ENCODE results near the gene ENG. TPM values are rescaled to one million over a fixed set of nuclear protein-coding genes. Genes with fewer than 3 reads are reported as not detected.

Gene ENG
- total RNA-seq, 4 donors from 2014 or later: 45.6 to 115 (median 51.1) TPM

DNA sequence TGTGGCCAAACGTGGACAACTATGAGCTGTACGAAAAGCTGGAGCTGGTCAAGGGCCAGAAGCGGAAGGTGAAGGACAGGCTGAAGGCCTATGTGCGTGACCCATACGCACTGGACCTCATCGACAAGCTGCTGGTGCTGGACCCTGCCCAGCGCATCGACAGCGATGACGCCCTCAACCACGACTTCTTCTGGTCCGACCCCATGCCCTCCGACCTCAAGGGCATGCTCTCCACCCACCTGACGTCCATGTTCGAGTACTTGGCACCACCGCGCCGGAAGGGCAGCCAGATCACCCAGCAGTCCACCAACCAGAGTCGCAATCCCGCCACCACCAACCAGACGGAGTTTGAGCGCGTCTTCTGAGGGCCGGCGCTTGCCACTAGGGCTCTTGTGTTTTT, 65.3 kb downstream of the ENG start:
- no peak overlapping the region for H3K4me3 ChIP-seq (replicated peaks in 1 of 3)
- DNase-seq: no peak
- intact Hi-C loops (cut with DNase I): loop anchor here (5.0 to 10.0 kb wide), 2 partner anchors 76 to 138 kb away; no protein-coding TSS in a partner anchor
- H3K36me3 ChIP-seq: peaks cover 47 to 54% of the 10 kb centered on the region in 2 donors
- no peaks in the 10 kb centered on the region for H3K9me3 ChIP-seq
- peaks cover 8 to 24% of the 10 kb centered on the region in 2 donors for H3K4me1 ChIP-seq
- H3K27ac ChIP-seq: no peak overlapping the region
- H3K27me3 ChIP-seq: no peaks in the 10 kb centered on the region
- TF ChIP-seq, protein P1, sequence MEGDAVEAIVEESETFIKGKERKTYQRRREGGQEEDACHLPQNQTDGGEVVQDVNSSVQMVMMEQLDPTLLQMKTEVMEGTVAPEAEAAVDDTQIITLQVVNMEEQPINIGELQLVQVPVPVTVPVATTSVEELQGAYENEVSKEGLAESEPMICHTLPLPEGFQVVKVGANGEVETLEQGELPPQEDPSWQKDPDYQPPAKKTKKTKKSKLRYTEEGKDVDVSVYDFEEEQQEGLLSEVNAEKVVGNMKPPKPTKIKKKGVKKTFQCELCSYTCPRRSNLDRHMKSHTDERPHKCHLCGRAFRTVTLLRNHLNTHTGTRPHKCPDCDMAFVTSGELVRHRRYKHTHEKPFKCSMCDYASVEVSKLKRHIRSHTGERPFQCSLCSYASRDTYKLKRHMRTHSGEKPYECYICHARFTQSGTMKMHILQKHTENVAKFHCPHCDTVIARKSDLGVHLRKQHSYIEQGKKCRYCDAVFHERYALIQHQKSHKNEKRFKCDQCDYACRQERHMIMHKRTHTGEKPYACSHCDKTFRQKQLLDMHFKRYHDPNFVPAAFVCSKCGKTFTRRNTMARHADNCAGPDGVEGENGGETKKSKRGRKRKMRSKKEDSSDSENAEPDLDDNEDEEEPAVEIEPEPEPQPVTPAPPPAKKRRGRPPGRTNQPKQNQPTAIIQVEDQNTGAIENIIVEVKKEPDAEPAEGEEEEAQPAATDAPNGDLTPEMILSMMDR (IDR thresholded peaks at IDR 0.05): no peak
- TF ChIP-seq POLR2A (IDR thresholded peaks at IDR 0.05): no peak
- WGBS, 2 donors: 91 to 92% methylated on average over 18 to 24 of the region's 25 CpGs

DNA sequence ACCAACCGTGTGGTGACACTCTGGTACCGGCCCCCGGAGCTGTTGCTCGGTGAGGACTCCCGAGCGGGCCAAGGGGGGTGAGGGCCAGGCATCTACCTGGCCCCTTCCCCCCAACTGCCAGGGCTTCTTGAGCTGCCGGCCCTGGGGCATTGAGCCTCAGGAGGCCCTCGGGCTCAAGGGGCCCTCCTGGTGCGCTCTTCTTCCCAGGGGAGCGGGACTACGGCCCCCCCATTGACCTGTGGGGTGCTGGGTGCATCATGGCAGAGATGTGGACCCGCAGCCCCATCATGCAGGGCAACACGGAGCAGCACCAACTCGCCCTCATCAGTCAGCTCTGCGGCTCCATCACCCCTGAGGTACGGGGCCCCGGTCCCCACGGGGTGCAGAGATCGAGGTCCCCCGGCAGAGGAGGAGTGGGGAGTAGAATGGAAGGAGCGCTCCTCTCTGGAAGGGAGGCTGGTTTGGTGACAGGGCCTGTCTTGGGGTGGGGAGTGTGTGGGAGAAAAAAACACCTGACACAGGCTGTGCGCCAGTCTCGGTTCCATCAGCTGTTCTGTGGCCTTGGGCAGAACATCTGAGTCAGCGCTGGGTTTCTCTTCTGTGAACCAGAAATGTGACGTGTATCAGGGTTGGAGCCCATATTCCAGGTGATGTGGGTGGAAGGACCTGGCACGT, 66.0 kb downstream of the ENG start:
- intact Hi-C loops (cut with DNase I): loop anchor here (5.0 to 10.0 kb wide), 2 partner anchors 76 to 139 kb away; no protein-coding TSS in a partner anchor
- H3K27ac ChIP-seq: no peak overlapping the region
- H3K9me3 ChIP-seq: no peaks in the 10 kb centered on the region
- no peaks in the 10 kb centered on the region for H3K27me3 ChIP-seq
- TF ChIP-seq POLR2A (IDR thresholded peaks at IDR 0.05): no peak
- TF ChIP-seq, protein P1 (IDR thresholded peaks at IDR 0.05): no peak
- DNase-seq: no peak
- H3K4me3 ChIP-seq (replicated peaks in 1 of 3): no peak overlapping the region
- WGBS, 2 donors: 90 to 93% methylated on average over 18 to 19 of the region's 26 CpGs
- H3K36me3 ChIP-seq: peaks cover 47 to 54% of the 10 kb centered on the region in 2 donors
- peaks cover 8 to 26% of the 10 kb centered on the region in 2 donors for H3K4me1 ChIP-seq

DNA sequence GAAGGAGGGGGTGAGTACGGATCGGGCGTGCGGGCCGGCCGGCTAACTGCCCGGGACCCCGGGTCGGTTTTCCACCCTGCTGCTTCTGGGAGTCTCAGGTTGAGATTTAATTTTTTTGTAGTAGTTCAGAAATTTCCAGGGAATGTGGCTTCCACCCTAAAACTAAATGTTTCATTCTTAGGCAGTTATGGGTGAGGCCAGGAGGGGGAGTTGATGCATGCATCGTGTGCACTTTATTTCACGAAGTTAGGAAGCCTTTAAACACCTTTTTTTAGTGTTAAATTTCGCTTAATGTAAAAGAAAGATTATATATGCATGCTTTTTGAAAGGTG, 67.7 kb downstream of the ENG start:
- no peak for TF ChIP-seq POLR2A (IDR thresholded peaks at IDR 0.05)
- TF ChIP-seq, protein P1 (IDR thresholded peaks at IDR 0.05): peak in 5 of 6 experiments; percentile 12 to 40 (median 27)
- no peaks in the 10 kb centered on the region for H3K9me3 ChIP-seq
- DNase-seq: no peak
- H3K4me1 ChIP-seq: peaks cover 8 to 35% of the 10 kb centered on the region in 2 donors
- intact Hi-C loops (cut with DNase I): loop anchor here (5.0 to 10.0 kb wide), 2 partner anchors 78 to 141 kb away; no protein-coding TSS in a partner anchor
- 3 to 4% methylated on average over 12 of the region's 12 CpGs for WGBS, 2 donors
- no peaks in the 10 kb centered on the region for H3K27me3 ChIP-seq
- peak overlapping the region in 1 of 3 donors; percentile 63 for H3K27ac ChIP-seq
- peaks cover 47% of the 10 kb centered on the region in 2 donors for H3K36me3 ChIP-seq
- peak overlapping the region; percentile 36 to 91 (median 68) for H3K4me3 ChIP-seq (replicated peaks in 1 of 3)

DNA sequence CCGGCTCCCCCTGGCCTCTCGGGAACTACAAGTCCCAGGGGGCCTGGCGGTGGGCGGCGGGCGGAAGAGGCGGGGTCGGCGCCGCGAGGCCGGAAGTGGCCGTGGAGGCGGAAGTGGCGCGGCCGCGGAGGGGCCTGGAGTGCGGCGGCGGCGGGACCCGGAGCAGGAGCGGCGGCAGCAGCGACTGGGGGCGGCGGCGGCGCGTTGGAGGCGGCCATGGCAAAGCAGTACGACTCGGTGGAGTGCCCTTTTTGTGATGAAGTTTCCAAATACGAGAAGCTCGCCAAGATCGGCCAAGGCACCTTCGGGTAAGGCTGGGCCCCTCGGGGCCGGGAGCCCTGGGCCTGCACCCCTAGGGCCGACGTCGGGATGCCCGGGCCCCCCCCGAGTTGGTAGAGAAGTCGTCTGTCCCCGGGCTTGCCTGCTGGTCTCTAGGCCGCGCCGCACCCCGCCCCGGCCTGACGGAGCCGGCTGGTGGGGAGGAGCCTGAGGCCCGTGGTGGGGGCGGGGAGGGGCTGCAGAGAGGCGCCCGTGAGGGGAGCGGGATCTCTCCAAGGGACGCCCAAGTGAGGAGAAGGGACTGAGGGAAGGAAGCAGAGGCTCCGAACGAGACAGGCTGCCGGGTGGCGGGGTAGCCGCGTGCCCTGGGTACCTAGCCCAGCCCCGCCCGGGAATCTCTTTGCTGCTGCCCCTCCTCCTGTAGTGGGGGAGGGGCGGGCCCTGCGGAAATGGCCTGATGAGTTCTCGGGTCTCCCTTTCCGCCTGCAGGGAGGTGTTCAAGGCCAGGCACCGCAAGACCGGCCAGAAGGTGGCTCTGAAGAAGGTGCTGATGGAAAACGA, 68.3 kb downstream of the ENG start, which contains the start of gene CDK9:
CDK9 (plus strand) TSS at position 102 of the 840 bp plus-strand sequence; CDS start at position 217, 115 bp downstream.
- Histone ChIP-seq H3K27ac (peak within 1 kb of the TSS; percentile 87 to 92 (median 92)), H3K36me3 (peaks cover 41% of the 10 kb centered on the region in 2 donors), H3K4me3 (replicated peaks in 1 of 3) (peak within 1 kb of the TSS; percentile 68 to 91 (median 68)), H3K27me3 (no peaks in the 10 kb centered on the region), H3K4me1 (peaks cover 8 to 35% of the 10 kb centered on the region in 2 donors), H3K9me3 (no peaks in the 10 kb centered on the region)
- peak; percentile 88 to 89 for DNase-seq
- TF ChIP-seq, protein P1 (IDR thresholded peaks at IDR 0.05): no peak
- peak; percentile 5 to 78 for TF ChIP-seq POLR2A (IDR thresholded peaks at IDR 0.05)
- WGBS, 2 donors: 0% methylated on average over 4 to 34 of the region's 75 CpGs
- intact Hi-C loops (cut with DNase I): loop anchor here (5.0 to 10.0 kb wide), 2 partner anchors 79 to 141 kb away; no protein-coding TSS in a partner anchor
